ENCODE results near the gene RAPGEF3. TPM values are rescaled to one million over a fixed set of nuclear protein-coding genes. Genes with fewer than 3 reads are reported as not detected.

Gene RAPGEF3
- total RNA-seq, 4 donors from 2014 or later: 18.3 to 48.2 (median 32.5) TPM

- intact Hi-C loops (cut with DNase I): loop anchor here (5.0 kb wide), 2 partner anchors 32 to 57 kb away; no protein-coding TSS in a partner anchor
- WGBS: 91% methylated on average over 7 of the region's 7 CpGs
- H3K4me3 ChIP-seq: peak overlapping the region in 1 of 4 donors; percentile 95
- DNase-seq (ENCODE audit: extremely low spot score): no peak
- no peaks in the 10 kb centered on the region for H3K36me3 ChIP-seq
- H3K9me3 ChIP-seq: no peaks in the 10 kb centered on the region
- TF ChIP-seq POLR2AphosphoS5 (IDR thresholded peaks at IDR 0.05): no peak
- no peak for TF ChIP-seq POLR2A (IDR thresholded peaks at IDR 0.05; ENCODE audit: low read depth)
- TF ChIP-seq, protein P1, sequence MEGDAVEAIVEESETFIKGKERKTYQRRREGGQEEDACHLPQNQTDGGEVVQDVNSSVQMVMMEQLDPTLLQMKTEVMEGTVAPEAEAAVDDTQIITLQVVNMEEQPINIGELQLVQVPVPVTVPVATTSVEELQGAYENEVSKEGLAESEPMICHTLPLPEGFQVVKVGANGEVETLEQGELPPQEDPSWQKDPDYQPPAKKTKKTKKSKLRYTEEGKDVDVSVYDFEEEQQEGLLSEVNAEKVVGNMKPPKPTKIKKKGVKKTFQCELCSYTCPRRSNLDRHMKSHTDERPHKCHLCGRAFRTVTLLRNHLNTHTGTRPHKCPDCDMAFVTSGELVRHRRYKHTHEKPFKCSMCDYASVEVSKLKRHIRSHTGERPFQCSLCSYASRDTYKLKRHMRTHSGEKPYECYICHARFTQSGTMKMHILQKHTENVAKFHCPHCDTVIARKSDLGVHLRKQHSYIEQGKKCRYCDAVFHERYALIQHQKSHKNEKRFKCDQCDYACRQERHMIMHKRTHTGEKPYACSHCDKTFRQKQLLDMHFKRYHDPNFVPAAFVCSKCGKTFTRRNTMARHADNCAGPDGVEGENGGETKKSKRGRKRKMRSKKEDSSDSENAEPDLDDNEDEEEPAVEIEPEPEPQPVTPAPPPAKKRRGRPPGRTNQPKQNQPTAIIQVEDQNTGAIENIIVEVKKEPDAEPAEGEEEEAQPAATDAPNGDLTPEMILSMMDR (IDR thresholded peaks at IDR 0.05): no peak
- no peak for TF ChIP-seq EP300 (IDR thresholded peaks at IDR 0.05)
- H3K4me1 ChIP-seq: peaks cover 64 to 83% (median 77%) of the 10 kb centered on the region in 4 donors
- H3K27me3 ChIP-seq: no peaks in the 10 kb centered on the region
- H3K27ac ChIP-seq (replicated peaks in 1 of 4): peak overlapping the region; percentile 75 to 84 (median 80)
These were observed 16.0 kb upstream of the RAPGEF3 start for GRCh38 chr12:47774663-47775062.

- intact Hi-C loops (cut with DNase I): no loop called here
- H3K4me1 ChIP-seq: peaks cover 58 to 77% (median 71%) of the 10 kb centered on the region in 4 donors
- TF ChIP-seq, protein P1 (IDR thresholded peaks at IDR 0.05): no peak
- TF ChIP-seq POLR2A (IDR thresholded peaks at IDR 0.05; ENCODE audit: low read depth) (no peak), POLR2AphosphoS5 (IDR thresholded peaks at IDR 0.05) (no peak), EP300 (IDR thresholded peaks at IDR 0.05) (no peak)
- peak overlapping the region; percentile 82 to 97 (median 96) for H3K4me3 ChIP-seq
- WGBS: 51% methylated on average over 14 of the region's 14 CpGs
- H3K9me3 ChIP-seq: no peaks in the 10 kb centered on the region
- H3K27ac ChIP-seq (replicated peaks in 1 of 4): peak overlapping the region; percentile 84 to 94 (median 90)
- DNase-seq (ENCODE audit: extremely low spot score): no peak
- H3K27me3 ChIP-seq: no peaks in the 10 kb centered on the region
- H3K36me3 ChIP-seq: no peaks in the 10 kb centered on the region
These were observed 15.3 kb upstream of the RAPGEF3 start for GRCh38 chr12:47773858-47774580.

DNA sequence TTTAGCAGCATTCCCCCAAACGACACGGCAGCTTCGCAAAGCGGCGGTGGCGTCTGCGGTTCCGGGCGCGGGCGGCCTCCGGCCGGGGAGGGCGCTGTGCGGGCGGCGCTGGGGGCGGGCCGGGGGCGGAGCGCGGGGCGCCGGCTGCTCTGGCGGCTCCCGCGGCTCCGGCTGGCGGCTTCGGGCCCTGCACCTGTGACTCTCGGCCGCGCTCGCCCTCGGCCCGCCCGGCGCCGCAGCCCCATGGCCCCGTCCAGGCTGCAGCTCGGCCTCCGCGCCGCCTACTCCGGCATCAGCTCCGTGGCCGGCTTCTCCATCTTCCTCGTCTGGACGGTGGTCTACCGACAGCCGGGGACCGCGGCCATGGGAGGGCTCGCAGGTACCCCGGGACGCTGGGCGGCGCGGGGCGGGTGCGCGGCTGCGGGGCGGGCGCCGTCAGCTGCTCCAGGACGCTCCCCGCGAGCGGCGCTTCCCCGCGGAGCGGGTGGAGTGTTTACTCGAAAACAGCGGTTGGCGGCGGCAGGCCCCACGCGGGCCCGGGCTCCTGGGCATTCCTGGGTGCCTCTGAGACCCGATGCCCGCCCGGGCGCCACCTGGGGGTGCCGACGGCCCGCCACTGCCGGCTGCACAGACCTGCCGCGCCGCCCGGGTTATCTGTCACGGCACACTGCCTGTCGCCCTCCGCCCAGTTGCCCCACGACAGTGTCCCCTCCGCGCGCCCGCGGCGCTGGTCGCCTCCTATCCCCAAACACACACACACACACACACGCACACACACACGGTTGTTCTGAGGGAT lies 14.6 kb upstream of the RAPGEF3 start, which contains the start of gene SLC48A1:
TSS of gene SLC48A1 (plus strand) at position 177 of the 796 bp plus-strand sequence. CDS start at position 244, 67 bp downstream.
- 2% methylated on average over 42 of the region's 106 CpGs for WGBS

DNA sequence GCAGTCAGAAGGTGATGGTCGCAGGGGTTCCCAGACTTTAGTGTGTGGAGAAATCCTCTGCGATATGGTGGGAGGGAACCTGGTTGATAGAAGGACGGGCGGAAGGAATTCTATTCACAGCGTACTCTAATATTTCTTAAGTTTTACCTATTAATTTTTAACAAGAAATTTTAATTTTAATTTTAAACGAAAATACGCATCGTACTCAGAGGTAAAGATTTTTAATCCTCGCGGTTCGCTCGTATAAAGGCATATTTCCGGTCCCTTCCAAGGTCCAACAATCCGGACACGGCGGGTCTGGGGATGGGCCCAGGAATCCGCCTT lies 14.0 kb upstream of the RAPGEF3 start:
- DNase-seq (ENCODE audit: extremely low spot score): no peak
- no peaks in the 10 kb centered on the region for H3K27me3 ChIP-seq
- peak overlapping the region; percentile 84 to 94 (median 90) for H3K27ac ChIP-seq (replicated peaks in 1 of 4)
- H3K36me3 ChIP-seq: no peaks in the 10 kb centered on the region
- intact Hi-C loops (cut with DNase I): no loop called here
- H3K9me3 ChIP-seq: no peaks in the 10 kb centered on the region
- 14% methylated on average over 17 of the region's 17 CpGs for WGBS
- TF ChIP-seq, protein P1 (IDR thresholded peaks at IDR 0.05): no peak
- no peak for TF ChIP-seq POLR2A (IDR thresholded peaks at IDR 0.05; ENCODE audit: low read depth)
- no peak for TF ChIP-seq EP300 (IDR thresholded peaks at IDR 0.05)
- no peak for TF ChIP-seq POLR2AphosphoS5 (IDR thresholded peaks at IDR 0.05)
- peak overlapping the region; percentile 82 to 97 (median 96) for H3K4me3 ChIP-seq
- H3K4me1 ChIP-seq: peaks cover 45 to 68% (median 60%) of the 10 kb centered on the region in 4 donors

More for the DNA sequence above, 14.6 kb upstream of the RAPGEF3 start, which contains the start of gene SLC48A1:
- TF ChIP-seq POLR2AphosphoS5 (IDR thresholded peaks at IDR 0.05) (peak; percentile 37 to 74), POLR2A (IDR thresholded peaks at IDR 0.05; ENCODE audit: low read depth) (peak; percentile 15), EP300 (IDR thresholded peaks at IDR 0.05) (no peak)
- TF ChIP-seq, protein P1 (IDR thresholded peaks at IDR 0.05): peak; percentile 21 to 57 (median 54)
- Histone ChIP-seq H3K9me3 (no peaks in the 10 kb centered on the region), H3K27me3 (no peaks in the 10 kb centered on the region), H3K36me3 (no peaks in the 10 kb centered on the region), H3K4me3 (peak within 1 kb of the TSS; percentile 82 to 97 (median 96)), H3K27ac (replicated peaks in 1 of 4) (peak within 1 kb of the TSS; percentile 84 to 94 (median 90)), H3K4me1 (peaks cover 50 to 74% (median 65%) of the 10 kb centered on the region in 4 donors)
- intact Hi-C loops (cut with DNase I): no loop called here
- DNase-seq (ENCODE audit: extremely low spot score): no peak

All from esophagus muscularis mucosa (tissue), 4 donors.